ENCODE measurements around the gene RPS6KA2. TPM values are rescaled to one million over a fixed set of nuclear protein-coding genes. Genes with fewer than 3 reads are reported as not detected.

Gene RPS6KA2
- total and polyA plus RNA-seq, 9 donors: 24.4 to 75.5 (median 48.1) TPM

- H3K27me3 ChIP-seq: no peaks in the 10 kb centered on the region
- WGBS, 3 donors: 91 to 92% (median 92%) methylated on average over 7 of the region's 7 CpGs
- no peak overlapping the region for H3K4me3 ChIP-seq
- intact Hi-C loops (cut with DNase I): no loop called here
- H3K9me3 ChIP-seq: no peaks in the 10 kb centered on the region
- no peak for TF ChIP-seq EP300 (IDR thresholded peaks at IDR 0.05)
- no peak for TF ChIP-seq POLR2A (IDR thresholded peaks at IDR 0.05)
- TF ChIP-seq CTCF (IDR thresholded peaks at IDR 0.05): no peak
- H3K36me3 ChIP-seq: no peaks in the 10 kb centered on the region
- no peak for DNase-seq
- H3K4me1 ChIP-seq (ENCODE audit: insufficient read depth): peaks cover 4% of the 10 kb centered on the region
- no peak overlapping the region for H3K27ac ChIP-seq
Measured at GRCh38 chr6:166552600-166552999, 74.5 kb downstream of the RPS6KA2 start.

- no peak overlapping the region for H3K27ac ChIP-seq
- no peak for DNase-seq
- WGBS, 3 donors: 85 to 91% (median 91%) methylated on average over 16 of the region's 16 CpGs
- intact Hi-C loops (cut with DNase I): no loop called here
- H3K4me1 ChIP-seq (ENCODE audit: insufficient read depth): peaks cover 2% of the 10 kb centered on the region
- no peak overlapping the region for H3K4me3 ChIP-seq
- no peaks in the 10 kb centered on the region for H3K36me3 ChIP-seq
- TF ChIP-seq CTCF (IDR thresholded peaks at IDR 0.05) (no peak), POLR2A (IDR thresholded peaks at IDR 0.05) (no peak), EP300 (IDR thresholded peaks at IDR 0.05) (no peak)
- H3K9me3 ChIP-seq: no peaks in the 10 kb centered on the region
- no peaks in the 10 kb centered on the region for H3K27me3 ChIP-seq
Measured at GRCh38 chr6:166551754-166552495, 75.1 kb downstream of the RPS6KA2 start.

GRCh38 chr6:166546653-166547052, 80.4 kb downstream of the RPS6KA2 start:
- Histone ChIP-seq H3K4me1 (ENCODE audit: insufficient read depth) (peaks cover 6% of the 10 kb centered on the region), H3K4me3 (no peak overlapping the region), H3K27ac (no peak overlapping the region), H3K27me3 (no peaks in the 10 kb centered on the region), H3K36me3 (no peaks in the 10 kb centered on the region), H3K9me3 (no peaks in the 10 kb centered on the region)
- no peak for DNase-seq
- intact Hi-C loops (cut with DNase I): no loop called here
- TF ChIP-seq POLR2A (IDR thresholded peaks at IDR 0.05): no peak
- no peak for TF ChIP-seq EP300 (IDR thresholded peaks at IDR 0.05)
- no peak for TF ChIP-seq CTCF (IDR thresholded peaks at IDR 0.05)
- 95 to 97% (median 96%) methylated on average over 6 of the region's 6 CpGs for WGBS, 3 donors

DNA sequence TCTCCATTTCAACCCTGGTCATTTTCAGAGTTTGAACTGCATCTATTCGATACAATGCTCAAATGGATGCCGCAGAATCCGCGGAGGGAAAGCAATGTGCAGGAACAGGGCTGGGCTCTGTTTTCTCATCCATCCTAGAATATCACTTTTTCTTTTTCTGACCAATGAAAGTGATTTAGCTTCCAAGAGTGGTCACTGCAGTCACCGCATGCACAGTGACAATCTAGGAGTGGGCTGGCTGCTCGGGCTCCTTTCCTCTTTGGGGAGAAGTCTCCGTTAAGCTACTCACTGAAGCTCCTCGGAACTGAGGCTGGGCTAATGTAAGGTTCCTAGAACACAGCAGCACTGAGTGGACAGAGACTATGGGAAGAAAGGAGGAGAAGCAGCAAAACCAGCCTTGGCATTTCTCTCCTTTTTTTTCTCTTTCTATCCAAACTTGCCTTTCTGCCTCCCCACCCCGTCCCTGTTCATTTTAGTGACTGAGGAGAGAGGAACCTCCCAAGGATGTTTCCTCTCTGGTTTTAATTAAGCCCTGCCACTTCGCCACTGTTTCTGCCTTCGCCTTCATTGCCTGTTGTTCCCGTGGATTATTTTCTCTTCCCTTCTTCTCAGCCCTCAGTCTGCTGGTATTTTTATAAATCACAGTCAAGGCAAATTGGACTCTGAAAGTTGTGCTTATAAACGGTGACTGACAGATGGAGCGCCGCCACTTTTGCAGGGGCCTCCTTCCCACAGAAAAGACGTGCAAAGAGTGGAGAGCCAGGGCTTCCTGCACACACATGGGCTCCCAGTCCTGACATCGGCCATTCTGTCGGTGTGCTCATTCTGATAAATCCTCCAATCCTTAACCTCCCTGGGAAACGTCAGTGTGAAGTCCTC, 81.7 kb downstream of the RPS6KA2 start:
- Histone ChIP-seq H3K4me3 (no peak overlapping the region), H3K36me3 (no peaks in the 10 kb centered on the region), H3K27ac (no peak overlapping the region), H3K27me3 (no peaks in the 10 kb centered on the region), H3K9me3 (no peaks in the 10 kb centered on the region), H3K4me1 (ENCODE audit: insufficient read depth) (peaks cover 6% of the 10 kb centered on the region)
- DNase-seq: no peak
- TF ChIP-seq EP300 (IDR thresholded peaks at IDR 0.05) (no peak), CTCF (IDR thresholded peaks at IDR 0.05) (no peak), POLR2A (IDR thresholded peaks at IDR 0.05) (no peak)
- WGBS, 3 donors: 91 to 95% (median 92%) methylated on average over 19 of the region's 19 CpGs
- intact Hi-C loops (cut with DNase I): no loop called here
